Uterus (tissue), 2 donors: ENCODE results near the gene MRPS7.

Source experiments
- CTCF ChIP-seq, 4 experiments: fragments of 200-600 bp in 2 of 4; fragments of 450-650 bp in 2 of 4; sonication (generic) in 2 of 4; IDR thresholded peaks; one replicate each; pipeline ENCODE4 v1.5.1; 2016 to 2019; ENCODE audit warnings: antibody characterized with exemption in 4 of 4, mild to moderate bottlenecking in 2 of 4, moderate library complexity in 1 of 4
- POLR2A ChIP-seq, 2 donors: fragments of 450-650 bp; IDR thresholded peaks; one replicate each; pipeline ENCODE4 v1.6.1; 2016; ENCODE audit warnings: antibody characterized with exemption in 2 of 2, mild to moderate bottlenecking in 1 of 2, moderate library complexity in 1 of 2

GRCh38 chr17:75246404-75246803, 15.3 kb upstream of the MRPS7 start:
- TF ChIP-seq CTCF (IDR thresholded peaks at IDR 0.05) (no peak), POLR2A (IDR thresholded peaks at IDR 0.05) (no peak)
